NCI-H526 (cell line): ENCODE data around the gene IDH3G.
A peak's percentile ranks its signal among the peaks of the same experiment; 100 is the strongest.
"Not testable (repeated sequence)": the region's sequence is repeated elsewhere in the genome, so short reads cannot be mapped to it uniquely, and the experiment has no call there.

Experiments used
- DNase-seq, 2 experiments: peaks; one replicate each; lab custom pipeline; 2025; lab: John Stamatoyannopoulos, UW

Gene IDH3G

GRCh38 chrX:153762626-153763173, 31.5 kb downstream of the IDH3G start:
- no peak for DNase-seq

- DNase-seq = no peak
Observed at GRCh38 chrX:153761863-153762262, 32.3 kb downstream of the IDH3G start.

DNA sequence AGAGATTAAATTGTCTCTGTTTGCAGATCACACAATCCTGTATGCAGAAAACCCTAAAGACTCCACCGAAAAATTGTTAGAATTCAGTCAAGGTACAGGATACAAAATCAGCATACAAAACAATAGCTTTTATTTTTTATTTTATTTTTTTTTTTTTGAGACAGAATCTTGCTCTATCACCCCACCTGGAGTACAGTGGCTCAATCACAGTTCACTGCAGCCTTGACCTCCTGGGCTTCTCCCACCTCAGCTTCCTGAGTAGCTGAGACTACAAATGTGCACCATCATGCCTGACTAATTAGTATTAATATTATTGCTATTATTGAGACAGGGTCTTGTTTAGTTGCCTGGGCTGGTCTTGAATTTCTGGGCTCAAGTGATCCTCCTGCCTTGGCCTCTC, 39.0 kb downstream of the IDH3G start:
- DNase-seq = no peak

GRCh38 chrX:153750127-153750774, 43.9 kb downstream of the IDH3G start:
- DNase-seq = no peak

GRCh38 chrX:153749017-153749416, 45.2 kb downstream of the IDH3G start:
- not testable (repeated sequence) for DNase-seq

DNA sequence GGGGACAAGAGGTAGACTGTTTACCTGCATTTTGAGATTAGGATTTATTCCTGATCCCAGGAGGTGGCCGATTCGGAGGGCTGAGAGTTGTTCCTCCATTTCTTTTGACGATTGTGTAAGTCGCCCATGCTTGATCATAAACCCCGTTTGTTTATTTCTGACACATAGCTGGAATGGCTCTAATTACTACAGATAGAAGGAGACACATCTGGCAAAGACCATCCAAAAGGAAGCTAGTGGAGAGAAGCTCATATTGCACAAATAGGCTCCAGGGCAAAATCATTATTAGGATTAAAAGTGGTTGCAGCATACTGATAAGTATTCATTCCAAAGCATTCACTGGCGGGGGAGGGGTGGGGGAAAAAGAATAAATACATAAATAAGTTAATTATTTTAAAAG, 47.2 kb downstream of the IDH3G start:
- not testable (repeated sequence) for DNase-seq

DNA sequence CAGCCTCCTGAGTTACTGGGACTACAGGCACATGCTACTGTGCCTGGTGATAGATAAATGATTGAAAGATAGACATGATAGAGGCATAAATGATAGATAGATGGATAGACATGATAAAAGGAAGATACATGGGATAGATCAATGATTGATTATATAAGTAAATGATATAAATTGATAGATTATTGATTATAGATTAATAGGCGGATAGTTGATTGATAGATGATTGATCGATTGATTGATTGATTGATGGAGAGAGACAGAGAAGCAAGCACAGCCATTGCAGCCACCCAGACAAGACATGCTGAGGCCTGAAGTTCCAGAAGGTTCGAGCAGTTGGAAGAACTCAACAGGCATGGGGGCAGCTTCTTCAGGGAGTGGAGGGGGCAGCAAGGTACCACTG, 47.8 kb downstream of the IDH3G start:
- no peak for DNase-seq

DNA sequence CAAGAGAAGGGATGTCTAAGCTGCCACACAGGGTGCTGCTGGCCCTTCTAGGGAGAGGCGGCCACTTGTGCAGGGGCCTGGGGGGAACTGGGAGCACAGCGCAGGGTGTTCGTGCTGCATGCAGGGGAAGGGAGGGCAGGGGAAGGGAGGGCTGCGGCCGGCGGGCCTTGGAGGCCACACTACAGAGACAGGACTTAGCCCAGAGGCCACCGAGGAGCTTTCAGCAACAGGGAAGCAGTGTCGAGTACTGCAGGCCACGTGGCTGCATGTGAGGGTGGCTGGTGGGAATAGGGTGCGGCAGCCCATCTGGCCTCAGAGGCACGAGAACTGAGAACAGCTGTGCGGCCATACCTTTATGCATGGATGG, 49.1 kb downstream of the IDH3G start:
- not testable (repeated sequence) for DNase-seq

DNA sequence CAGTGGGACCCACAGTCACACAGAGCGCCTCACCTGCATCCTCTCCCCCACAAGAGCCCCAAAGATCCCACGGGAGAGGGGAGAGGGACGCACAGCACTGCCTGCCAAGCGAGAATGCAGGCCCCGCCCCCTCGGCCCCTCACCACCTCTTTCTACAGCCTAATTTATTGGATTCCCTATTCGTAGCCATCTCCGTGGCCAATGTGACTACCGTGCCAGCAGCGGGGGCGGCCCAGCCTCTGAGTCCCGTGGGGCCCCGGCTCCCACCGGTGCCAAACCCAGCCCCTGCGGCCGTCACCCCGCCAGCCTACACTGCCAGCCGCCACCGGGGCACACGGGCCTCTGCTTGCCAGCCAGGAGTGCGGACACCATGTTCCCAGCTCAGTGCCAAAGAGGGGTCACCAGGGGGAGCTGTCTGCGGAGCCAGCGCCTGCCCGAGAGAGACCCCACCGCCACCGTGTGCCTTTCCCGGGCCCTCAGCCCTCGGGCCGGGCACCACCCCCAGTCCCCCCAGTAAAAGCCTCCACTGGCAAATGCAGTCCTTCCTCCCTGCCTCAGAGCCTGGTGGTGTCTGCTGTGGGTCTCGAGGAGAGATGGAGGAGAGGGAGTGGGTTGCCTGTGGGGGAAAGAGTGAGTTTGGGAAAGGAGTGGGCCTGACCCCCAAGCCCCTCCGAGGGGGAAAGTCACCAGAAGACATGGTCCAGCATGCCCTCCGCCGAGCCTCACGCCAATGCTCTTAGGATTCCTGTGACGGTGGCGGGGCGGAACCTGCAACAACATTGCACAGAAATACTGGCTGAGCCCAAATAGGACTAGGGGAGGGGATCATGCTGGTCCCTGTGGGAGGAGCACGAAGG, 49.7 kb downstream of the IDH3G start:
- DNase-seq = peak; percentile 18 to 54

GRCh38 chrX:153743468-153744209, 50.5 kb downstream of the IDH3G start:
- peak; percentile 72 to 83 for DNase-seq

- DNase-seq = not testable (repeated sequence)
Observed at GRCh38 chrX:153742796-153743467, 51.2 kb downstream of the IDH3G start.

DNA sequence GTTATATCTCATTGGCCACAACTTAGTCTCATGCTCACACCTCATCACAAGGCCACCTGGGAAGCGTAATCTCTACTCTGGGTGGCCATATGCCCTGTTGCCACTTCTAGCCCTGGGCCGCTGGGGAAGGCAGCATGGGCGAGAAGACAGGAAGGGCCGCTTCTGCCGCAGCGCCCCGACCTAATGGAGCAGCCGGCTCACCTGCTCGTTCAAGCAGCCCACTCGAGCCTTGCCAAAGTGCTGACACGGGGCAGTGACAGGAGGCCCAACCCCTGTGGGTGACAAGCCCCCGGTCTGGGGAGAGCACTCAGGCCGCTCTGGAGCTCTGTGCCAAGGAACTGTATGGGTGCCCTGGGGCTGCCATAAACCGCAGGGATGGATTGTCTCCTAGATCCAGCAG, 52.1 kb downstream of the IDH3G start:
- DNase-seq = not testable (repeated sequence)

DNA sequence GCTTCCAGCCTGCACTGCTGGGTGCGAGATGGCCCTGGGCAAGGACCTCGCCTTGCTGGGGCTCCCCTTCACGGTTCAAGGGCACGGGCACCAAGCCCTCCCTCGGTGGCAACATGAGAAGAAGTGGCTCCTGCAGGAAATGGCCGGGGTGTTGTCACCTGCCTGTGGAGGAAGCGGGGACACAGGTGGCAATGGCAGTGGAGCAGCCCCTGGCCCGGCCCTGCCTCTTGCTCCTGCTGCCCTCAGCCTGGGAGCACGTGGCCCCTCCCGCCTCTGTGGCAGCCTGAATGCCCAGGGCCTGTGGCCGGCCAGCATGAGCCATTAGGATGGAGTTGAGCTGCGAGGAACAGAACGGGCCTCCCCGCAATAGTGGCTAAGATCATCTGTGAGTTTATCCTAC, 52.7 kb downstream of the IDH3G start:
- DNase-seq = no peak

DNA sequence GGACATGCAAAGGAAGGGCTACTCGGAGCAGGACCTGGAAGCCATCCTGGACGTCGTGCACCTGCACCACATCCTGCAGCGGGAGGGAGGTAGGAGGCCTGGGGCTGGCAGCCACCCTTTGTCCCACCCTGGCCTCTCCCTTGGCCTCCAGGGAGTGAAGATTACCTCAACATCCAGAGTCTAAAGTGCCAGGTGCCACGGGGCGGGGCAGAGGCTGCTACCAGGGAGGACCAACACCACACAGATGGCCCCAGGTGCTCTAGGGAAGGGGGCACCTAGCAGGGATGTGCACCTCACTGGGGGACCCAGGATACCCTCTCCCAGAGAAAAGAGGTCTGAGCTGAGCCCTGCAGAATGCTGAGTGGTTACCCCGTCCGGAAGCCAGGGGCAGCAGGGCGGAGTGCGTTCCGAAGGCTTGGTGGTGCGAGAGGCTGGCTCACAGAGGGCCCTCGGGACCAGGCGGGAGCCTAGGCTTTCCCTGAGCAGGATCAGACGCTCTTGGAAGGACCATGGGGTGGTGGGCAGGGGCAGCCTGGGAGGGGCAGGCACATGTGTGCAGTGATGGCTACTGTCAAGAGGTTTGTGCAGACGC, 53.4 kb downstream of the IDH3G start:
- no peak for DNase-seq

- no peak for DNase-seq
Observed at GRCh38 chrX:153739754-153740486, 54.3 kb downstream of the IDH3G start.

DNA sequence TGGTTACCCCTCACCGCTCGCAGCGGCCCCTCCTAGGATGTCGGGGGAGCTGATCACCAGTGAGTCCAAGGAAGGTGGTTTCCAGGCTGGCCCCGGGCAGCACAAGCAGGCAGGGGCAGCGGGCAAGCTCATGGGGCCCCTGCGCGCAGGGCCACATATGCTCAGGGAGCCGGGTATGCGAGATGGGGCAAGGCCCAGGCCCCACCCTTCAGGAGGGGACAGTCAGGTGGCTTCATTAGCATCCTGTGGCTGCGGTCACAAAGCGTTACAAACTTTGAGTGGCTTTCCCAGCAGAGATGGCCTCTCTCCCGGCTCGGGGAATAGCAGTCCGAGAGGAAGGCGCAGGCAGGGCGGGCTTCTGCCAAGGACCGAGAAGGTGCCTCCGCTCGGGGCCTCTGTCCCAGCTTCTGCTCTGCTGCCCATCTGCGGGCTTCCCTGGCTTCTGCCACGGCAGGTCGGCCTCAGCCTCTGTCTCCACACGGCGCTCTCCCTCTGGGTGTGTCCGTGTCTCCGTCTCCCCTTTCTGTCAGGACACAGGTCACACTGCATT, 56.0 kb downstream of the IDH3G start:
- no peak for DNase-seq

DNA sequence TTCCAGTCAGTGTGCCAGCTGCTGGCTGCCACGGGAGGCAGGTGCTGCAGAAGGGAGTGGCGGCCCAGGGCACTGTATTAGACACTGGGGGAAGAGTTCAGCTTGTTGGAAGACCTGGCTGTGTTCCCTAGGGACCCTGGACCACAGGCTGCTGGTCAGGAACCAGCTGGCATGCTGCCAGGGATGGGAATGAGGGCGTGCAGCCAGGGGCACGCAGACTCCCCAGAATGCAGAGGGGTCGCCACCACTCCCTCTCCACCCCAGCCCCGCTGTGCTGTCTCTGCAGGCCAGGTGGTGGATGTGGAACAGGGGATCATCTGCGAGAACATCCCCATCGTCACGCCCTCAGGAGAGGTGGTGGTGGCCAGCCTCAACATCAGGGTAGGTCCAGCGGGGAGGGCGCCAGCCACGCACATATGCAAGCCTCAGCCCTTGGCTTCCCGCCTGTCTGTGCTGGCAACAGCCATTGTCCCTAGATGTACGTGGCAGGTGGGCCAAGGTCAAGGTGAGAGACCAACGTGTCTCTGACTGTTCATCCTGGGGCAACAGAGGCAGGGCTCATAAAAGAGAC, 57.2 kb downstream of the IDH3G start:
- DNase-seq = no peak

GRCh38 chrX:153736071-153736820, 57.9 kb downstream of the IDH3G start:
- no peak for DNase-seq
